Spinal cord (tissue), 10 donors: ENCODE data around the gene OR2T12. TPM values are rescaled to one million over a fixed set of nuclear protein-coding genes. Genes with fewer than 3 reads are reported as not detected.
"Not testable (repeated sequence)": the region's sequence is repeated elsewhere in the genome, so short reads cannot be mapped to it uniquely, and the experiment has no call there.

Experiments used
- DNase-seq, 6 donors: peaks; one replicate each; pipeline versions ENCODE4 v3.0.0 to v3.0.0-alpha.2; 2013 to 2015; ENCODE audit warnings: low spot score in 6 of 6, low read depth in 4 of 6
- H3K27ac ChIP-seq: one replicate; pipeline ENCODE4 v1.5.1; 2013; ENCODE audit warnings: low read depth, low read length, control low read depth
- H3K27me3 ChIP-seq: one replicate; pipeline ENCODE4 v1.6.1; 2013; ENCODE audit warnings: low read length; ENCODE audit not compliant: control insufficient read depth, insufficient read depth
- H3K36me3 ChIP-seq: one replicate; pipeline ENCODE4 v1.6.1; 2013; ENCODE audit warnings: low read length; ENCODE audit not compliant: control insufficient read depth, insufficient read depth
- H3K4me1 ChIP-seq: one replicate; pipeline ENCODE4 v1.6.1; 2013; ENCODE audit warnings: low read length; ENCODE audit not compliant: control insufficient read depth, insufficient read depth
- H3K4me3 ChIP-seq: one replicate; pipeline ENCODE4 v1.5.1; 2013; ENCODE audit warnings: low read depth, low read length, control low read depth
- H3K9me3 ChIP-seq: one replicate; pipeline ENCODE4 v1.6.1; 2013; ENCODE audit warnings: low read length; ENCODE audit not compliant: control insufficient read depth, insufficient read depth
- WGBS: methylation state at CpG from one replicate; pipeline ENCODE4 v1.1.5; 2013; ENCODE audit warnings: missing lambda C conversion rate; ENCODE audit not compliant: insufficient coverage; 5-methylcytosine and 5-hydroxymethylcytosine counted together
- long read RNA-seq, 4 donors: transcript quantifications; one replicate each; lab custom pipeline, GENCODE V29; 2026
- polyA plus RNA-seq, 2 donors: library from polyadenylated mRNA; unstranded; fragments of 120-200 nt; gene quantifications; one replicate each; pipeline ENCODE4 v1.2.1, GENCODE V29; 2013; ENCODE audit not compliant: insufficient read length in 2 of 2
- total RNA-seq, 2 donors: library from RNA; depleted of rRNA in 1 of 2; stranded (reverse); fragments of 120-200 nt in 1 of 2; fragments of >200 nt in 1 of 2; gene quantifications; one replicate each; pipeline versions ENCODE4 v1.2.3 to v1.2.4, GENCODE V29; 2013 to 2014
- donor health status: healthy.

OR2T12 gene, protein sequence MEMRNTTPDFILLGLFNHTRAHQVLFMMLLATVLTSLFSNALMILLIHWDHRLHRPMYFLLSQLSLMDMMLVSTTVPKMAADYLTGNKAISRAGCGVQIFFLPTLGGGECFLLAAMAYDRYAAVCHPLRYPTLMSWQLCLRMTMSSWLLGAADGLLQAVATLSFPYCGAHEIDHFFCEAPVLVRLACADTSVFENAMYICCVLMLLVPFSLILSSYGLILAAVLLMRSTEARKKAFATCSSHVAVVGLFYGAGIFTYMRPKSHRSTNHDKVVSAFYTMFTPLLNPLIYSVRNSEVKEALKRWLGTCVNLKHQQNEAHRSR
- total RNA-seq (not detected), polyA plus RNA-seq (under 1 TPM in 1 of 2 donors, not detected in 1; 0.05 TPM)
- long read RNA-seq, donor 1: 0 reads
- long read RNA-seq, donor 2: 0 reads
- long read RNA-seq, donor 3: 0 reads
- long read RNA-seq, donor 4: 0 reads

DNA sequence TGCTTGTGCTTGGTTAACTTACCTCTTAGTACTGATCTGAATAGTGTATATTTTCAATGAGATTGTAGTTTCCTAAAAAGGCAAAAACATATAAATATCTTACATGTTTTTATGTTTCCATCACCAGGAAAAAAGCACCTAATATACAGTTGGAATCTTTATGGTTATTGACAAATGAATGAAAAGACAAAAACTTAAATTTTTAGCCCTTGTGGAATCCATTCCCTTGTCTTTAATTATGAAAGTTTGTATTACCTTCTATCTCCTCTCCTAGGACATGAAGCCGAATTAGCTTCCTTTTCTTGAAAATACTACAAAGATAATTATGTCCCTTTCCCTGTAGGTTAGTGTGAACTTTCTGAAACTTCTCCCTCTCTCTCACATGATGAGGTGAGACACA is at the start of gene OR2T12:
OR2T12 (minus strand) TSS at position 101 of the 400 bp plus-strand sequence. CDS start 7,846 bp downstream, outside the sequence.
- no peak within 1 kb of the TSS for H3K4me3 ChIP-seq
- no peaks in the 10 kb centered on the region for H3K4me1 ChIP-seq
- no peaks in the 10 kb centered on the region for H3K27me3 ChIP-seq
- DNase-seq: no peak
- no peaks in the 10 kb centered on the region for H3K36me3 ChIP-seq
- no CpG with 5 or more reads among the region's 1 CpG for WGBS
- no peak within 1 kb of the TSS for H3K27ac ChIP-seq
- H3K9me3 ChIP-seq: peaks cover 4% of the 10 kb centered on the region

DNA sequence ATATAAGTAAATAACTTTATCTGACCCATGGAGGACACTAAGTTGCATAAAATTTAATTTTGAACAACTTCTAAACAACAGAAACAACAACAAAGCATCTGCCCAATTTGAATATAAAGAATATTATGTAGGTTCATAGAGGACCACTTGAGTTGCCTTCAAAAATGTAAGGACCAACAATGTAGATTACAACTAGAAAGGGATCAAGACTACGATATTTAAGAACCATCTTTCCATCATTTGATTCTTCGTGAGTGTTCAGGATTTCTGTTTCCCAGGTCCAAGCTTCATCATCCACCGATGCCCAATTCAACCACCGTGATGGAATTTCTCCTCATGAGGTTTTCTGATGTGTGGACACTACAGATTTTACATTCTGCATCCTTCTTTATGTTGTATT is 45.3 kb upstream of the OR2T12 start, which contains the start of gene OR14C36:
OR14C36 (plus strand) TSS at position 301 of the 400 bp plus-strand sequence; CDS start at position 301, 0 bp downstream.
- Histone ChIP-seq H3K4me3 (no peak within 1 kb of the TSS), H3K27me3 (no peaks in the 10 kb centered on the region), H3K36me3 (no peaks in the 10 kb centered on the region), H3K27ac (no peak within 1 kb of the TSS), H3K4me1 (no peaks in the 10 kb centered on the region), H3K9me3 (no peaks in the 10 kb centered on the region)
- WGBS: no CpG with 5 or more reads among the region's 4 CpGs
- DNase-seq: no peak

DNA sequence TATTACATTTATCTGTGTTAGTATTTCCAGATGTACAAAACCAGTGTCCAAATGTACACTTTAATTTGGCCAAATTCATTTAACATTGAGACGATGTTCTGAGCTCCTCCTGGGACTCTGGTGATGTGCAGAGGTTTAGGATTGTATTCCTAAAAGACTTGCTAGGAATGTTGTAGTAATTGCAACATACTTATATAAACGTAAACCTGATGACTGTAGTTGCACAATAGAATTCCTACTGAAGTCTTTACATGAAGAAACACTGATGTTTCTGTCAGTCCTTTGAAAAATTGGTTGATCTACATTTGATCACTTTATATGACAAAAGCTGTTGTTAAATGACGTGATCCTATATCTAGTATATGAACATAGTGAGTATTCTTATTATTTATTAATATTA is 40.2 kb upstream of the OR2T12 start:
- Histone ChIP-seq H3K9me3 (no peaks in the 10 kb centered on the region), H3K27me3 (no peaks in the 10 kb centered on the region), H3K36me3 (no peaks in the 10 kb centered on the region), H3K27ac (no peak overlapping the region), H3K4me1 (no peaks in the 10 kb centered on the region), H3K4me3 (no peak overlapping the region)
- no peak for DNase-seq
- WGBS: no CpG with 5 or more reads among the region's 3 CpGs

DNA sequence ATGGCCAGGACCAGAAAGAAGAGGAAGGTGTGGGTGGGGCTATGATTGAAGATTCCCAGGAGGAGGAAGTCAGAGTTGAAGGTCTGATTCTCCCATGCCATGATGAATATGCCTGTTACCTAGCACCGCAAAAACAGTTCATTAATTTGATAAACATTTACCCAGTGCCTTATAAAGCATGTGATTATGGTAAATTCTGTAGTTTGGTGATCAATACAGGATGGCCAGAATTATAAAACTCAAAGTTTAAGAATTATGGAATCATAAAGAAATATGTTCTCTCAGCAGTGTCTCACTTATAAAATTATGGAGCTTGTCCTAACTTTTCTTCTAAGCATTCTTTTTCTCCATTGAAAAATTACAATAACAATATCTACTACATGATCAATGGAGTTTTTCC is 21.2 kb upstream of the OR2T12 start, which contains the start of gene OR2M7:
OR2M7 (minus strand) TSS at position 101 of the 400 bp plus-strand sequence; CDS start at position 101, 0 bp downstream.
- Histone ChIP-seq H3K27ac (no peak within 1 kb of the TSS), H3K27me3 (no peaks in the 10 kb centered on the region), H3K9me3 (no peaks in the 10 kb centered on the region), H3K36me3 (no peaks in the 10 kb centered on the region), H3K4me1 (no peaks in the 10 kb centered on the region), H3K4me3 (no peak within 1 kb of the TSS)
- no CpG with 5 or more reads among the region's 1 CpG for WGBS
- no peak for DNase-seq

DNA sequence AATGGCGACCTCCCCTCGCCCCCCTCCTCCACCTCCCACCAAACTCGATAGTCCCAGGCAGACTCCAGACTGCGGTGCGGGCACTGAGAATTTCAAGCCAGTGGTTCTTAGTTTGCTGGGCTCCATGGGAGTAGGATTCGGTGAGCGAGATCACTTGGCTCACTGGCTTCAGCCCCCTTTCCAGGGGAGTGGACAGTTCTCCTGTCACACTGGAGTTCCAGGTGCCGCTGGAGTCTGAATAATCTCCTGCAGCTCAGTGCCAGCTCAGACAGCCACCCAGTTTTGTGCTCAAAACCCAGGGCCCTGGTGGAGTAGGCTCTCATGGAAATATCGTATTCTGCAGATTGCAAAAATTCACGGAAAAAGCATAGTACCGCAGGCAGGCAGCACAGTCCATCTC is 13.6 kb upstream of the OR2T12 start:
- DNase-seq: no peak
- H3K9me3 ChIP-seq: peaks cover 6% of the 10 kb centered on the region
- no peaks in the 10 kb centered on the region for H3K4me1 ChIP-seq
- no peaks in the 10 kb centered on the region for H3K27me3 ChIP-seq
- no peak overlapping the region for H3K4me3 ChIP-seq
- WGBS: 91% methylated on average over 5 of the region's 11 CpGs
- H3K36me3 ChIP-seq: no peaks in the 10 kb centered on the region
- H3K27ac ChIP-seq: no peak overlapping the region

DNA sequence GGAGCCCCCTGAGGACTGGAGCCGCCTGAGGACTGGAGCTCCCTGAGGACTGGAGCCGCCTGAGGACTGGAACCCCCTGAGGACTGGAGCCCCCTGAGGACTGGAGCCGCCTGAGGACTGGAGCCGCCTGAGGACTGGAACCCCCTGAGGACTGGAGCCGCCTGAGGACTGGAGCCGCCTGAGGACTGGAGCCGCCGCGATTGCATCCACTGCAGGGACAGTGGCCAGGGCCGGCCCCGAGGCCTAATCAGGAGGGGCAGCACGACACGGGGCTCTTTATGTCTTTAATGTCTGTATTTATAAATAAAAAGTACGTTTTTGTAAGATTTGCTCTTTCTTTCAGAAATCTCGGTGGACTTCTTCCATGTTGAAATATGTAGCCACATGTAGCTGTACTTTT is 3.5 kb upstream of the OR2T12 start:
- H3K27me3 ChIP-seq, H3K4me1 ChIP-seq, H3K27ac ChIP-seq, H3K9me3 ChIP-seq, H3K4me3 ChIP-seq, H3K36me3 ChIP-seq, DNase-seq: not testable (repeated sequence)
- 55% methylated on average over 5 of the region's 15 CpGs for WGBS

DNA sequence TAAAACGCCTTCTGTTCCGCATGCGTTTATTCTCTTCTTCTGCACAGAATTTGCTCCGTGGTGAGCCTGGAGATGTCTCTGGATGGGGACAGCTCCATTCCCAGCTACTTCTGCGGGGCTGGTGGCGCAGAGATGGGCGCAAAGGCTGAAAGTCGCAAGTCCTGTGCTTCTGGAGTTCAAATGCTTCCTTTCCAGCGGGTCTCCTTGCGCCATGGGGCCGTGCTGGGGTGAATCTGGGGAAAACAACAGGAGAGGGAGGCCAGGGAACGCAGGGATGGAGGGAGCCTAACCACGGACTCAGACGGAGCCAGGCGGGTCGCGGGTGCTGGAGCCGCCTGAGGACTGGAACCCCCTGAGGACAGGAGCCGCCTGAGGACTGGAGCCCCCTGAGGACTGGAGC is 2.9 kb upstream of the OR2T12 start:
- H3K9me3 ChIP-seq: peaks cover 2% of the 10 kb centered on the region

DNA sequence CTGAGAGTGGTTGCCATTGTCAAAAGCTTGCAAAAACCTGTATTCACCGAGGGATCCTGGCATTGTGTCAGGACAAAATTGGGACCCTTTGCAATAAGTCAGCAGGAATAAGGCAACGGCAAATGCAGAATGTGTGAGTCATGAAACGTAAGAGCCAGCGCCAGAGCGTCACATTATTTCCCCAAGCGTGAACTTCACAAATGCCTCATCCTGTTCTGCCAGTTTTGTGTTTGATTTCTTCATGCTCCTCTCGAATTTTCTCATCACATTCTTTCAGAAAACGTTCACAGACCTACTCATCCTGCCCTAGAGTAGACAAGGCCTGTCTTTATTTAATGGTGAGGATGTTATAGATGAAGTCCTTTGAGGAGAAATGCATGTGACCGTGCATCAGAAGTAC is 2.4 kb upstream of the OR2T12 start:
- H3K27ac ChIP-seq, H3K27me3 ChIP-seq, H3K4me1 ChIP-seq, DNase-seq, H3K9me3 ChIP-seq, H3K36me3 ChIP-seq, H3K4me3 ChIP-seq: not testable (repeated sequence)
- 74% methylated on average over 2 of the region's 9 CpGs for WGBS

More for the DNA sequence above, 2.9 kb upstream of the OR2T12 start:
- Histone ChIP-seq H3K36me3 (no peaks in the 10 kb centered on the region), H3K4me3 (no peak overlapping the region), H3K4me1 (no peaks in the 10 kb centered on the region), H3K27me3 (no peaks in the 10 kb centered on the region), H3K27ac (no peak overlapping the region)
- no peak for DNase-seq
- 94% methylated on average over 18 of the region's 19 CpGs for WGBS

DNA sequence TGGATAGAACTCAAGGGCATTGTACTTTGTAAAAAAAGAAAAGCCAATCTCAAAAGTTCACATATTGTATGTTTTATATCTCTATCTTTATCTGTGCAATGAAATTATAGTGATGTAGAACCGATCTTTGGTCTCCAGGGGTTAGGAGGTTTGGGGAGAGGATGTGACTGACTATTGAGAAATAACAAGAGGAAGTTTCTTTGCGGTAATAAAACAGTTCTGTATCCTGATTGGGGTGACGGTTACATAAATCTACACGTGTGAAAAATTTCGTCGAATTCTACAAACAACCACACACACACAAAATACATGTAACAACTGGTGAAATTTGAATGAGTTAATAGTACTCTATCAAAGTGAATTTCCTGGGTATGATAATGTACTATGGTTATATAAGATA is 14.8 kb downstream of the OR2T12 start:
- Histone ChIP-seq H3K27ac (no peak overlapping the region), H3K4me1 (no peaks in the 10 kb centered on the region), H3K4me3 (no peak overlapping the region), H3K36me3 (no peaks in the 10 kb centered on the region), H3K9me3 (no peaks in the 10 kb centered on the region), H3K27me3 (no peaks in the 10 kb centered on the region)
- no peak for DNase-seq
- no CpG with 5 or more reads among the region's 6 CpGs for WGBS

DNA sequence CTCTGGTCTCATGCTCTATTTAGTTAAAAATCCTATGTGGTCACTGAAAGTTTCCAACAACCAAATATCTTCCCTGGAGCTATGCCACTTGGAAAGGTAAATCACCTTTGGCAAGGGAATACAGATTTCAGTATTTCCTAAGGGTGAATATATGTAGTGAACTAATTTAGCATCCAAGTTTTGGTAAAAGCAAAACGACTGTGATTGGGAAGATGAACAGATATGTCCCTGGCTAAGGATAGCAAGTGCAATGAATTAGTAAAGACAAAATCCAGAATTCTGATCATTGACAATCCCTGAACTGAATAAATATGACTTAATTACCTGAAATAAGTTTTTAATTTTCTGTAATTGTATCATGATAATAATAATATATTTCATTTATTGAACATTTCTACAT is 25.3 kb downstream of the OR2T12 start, which contains the start of gene OR2T33:
OR2T33 (minus strand) TSS at position 101 of the 400 bp plus-strand sequence. CDS start 4,162 bp downstream, outside the sequence.
- H3K4me1 ChIP-seq: no peaks in the 10 kb centered on the region
- H3K36me3 ChIP-seq: no peaks in the 10 kb centered on the region
- H3K4me3 ChIP-seq: no peak within 1 kb of the TSS
- DNase-seq: no peak
- 40% methylated on average over 1 of the region's 1 CpG for WGBS
- no peaks in the 10 kb centered on the region for H3K9me3 ChIP-seq
- H3K27me3 ChIP-seq: no peaks in the 10 kb centered on the region
- no peak within 1 kb of the TSS for H3K27ac ChIP-seq
